SK-N-SH (cell line): ENCODE results near the gene YKT6.

Source experiments
- CHD2 ChIP-seq: fragments of 150-350 bp; IDR thresholded peaks from 2 replicates; pipeline ENCODE4 v1.6.1; 2018; ENCODE audit warnings: low read length; ENCODE audit not compliant: partially characterized antibody
- CTCF ChIP-seq: fragments of 200-600 bp; sonication (generic); IDR thresholded peaks from 2 replicates; pipeline ENCODE4 v1.6.1; 2017; ENCODE audit warnings: antibody characterized with exemption, mild to moderate bottlenecking, moderate library complexity
- EP300 ChIP-seq, 2 experiments: IDR thresholded peaks; 2 replicates each; pipeline versions ENCODE4 v1.4.0 to v1.6.1; 2012; ENCODE audit warnings: borderline replicate concordance in 1 of 2, low read depth in 1 of 2, low read length in 1 of 2
- EZH2phosphoT487 ChIP-seq: fragments of 200-600 bp; sonication (generic); IDR thresholded peaks from 2 replicates; pipeline ENCODE4 v1.6.1; 2017; ENCODE audit warnings: low read depth, mixed run types, mild to moderate bottlenecking, antibody characterized with exemption, moderate library complexity, borderline replicate concordance
- GATA2 ChIP-seq: sonication (generic); formaldehyde crosslinking; IDR thresholded peaks from 2 replicates; pipeline ENCODE4 v1.5.0; 2020; ENCODE audit warnings: mild to moderate bottlenecking, missing genetic modification reagents
- JUND ChIP-seq: IDR thresholded peaks from 2 replicates; pipeline ENCODE4 v1.4.0; 2012
- MXI1 ChIP-seq: IDR thresholded peaks from 2 replicates; pipeline ENCODE4 v1.6.1; 2012; ENCODE audit warnings: mild to moderate bottlenecking, low read depth, low read length, improper control_type of control experiment
- POLR2AphosphoS5 ChIP-seq: IDR thresholded peaks from 2 replicates; pipeline ENCODE4 v1.6.1; 2012; ENCODE audit warnings: low read depth, low read length
- RAD21 ChIP-seq: IDR thresholded peaks from 2 replicates; pipeline ENCODE4 v1.6.1; 2012; ENCODE audit warnings: mild to moderate bottlenecking, low read length
- REST ChIP-seq: IDR thresholded peaks from 2 replicates; pipeline ENCODE4 v1.6.1; 2012; ENCODE audit warnings: mild to moderate bottlenecking, low read depth, low read length, moderate library complexity
- TCF12 ChIP-seq: IDR thresholded peaks from 2 replicates; pipeline ENCODE4 v1.4.0; 2012
- YY1 ChIP-seq: IDR thresholded peaks from 2 replicates; pipeline ENCODE4 v1.4.0; 2012; ENCODE audit warnings: low read depth, mild to moderate bottlenecking
- TF ChIP-seq, protein P1 (sequence below): fragments of 150-350 bp; IDR thresholded peaks from 2 replicates; pipeline ENCODE4 v1.6.1; 2017; ENCODE audit warnings: antibody characterized with exemption, low read length, low read depth, borderline replicate concordance

- TF ChIP-seq REST (no peak), EP300 (IDR thresholded peaks at IDR 0.05; ENCODE audit: borderline replicate concordance in 1 of 2, low read depth in 1 of 2, low read length in 1 of 2) (no peak), CTCF (no peak), EZH2phosphoT487 (no peak), POLR2AphosphoS5 (no peak), GATA2 (CRISPR knock-in tag) (no peak), JUND (no peak), YY1 (no peak), CHD2 (no peak), MXI1 (no peak), RAD21 (no peak), TCF12 (no peak)
- TF ChIP-seq, protein P1, sequence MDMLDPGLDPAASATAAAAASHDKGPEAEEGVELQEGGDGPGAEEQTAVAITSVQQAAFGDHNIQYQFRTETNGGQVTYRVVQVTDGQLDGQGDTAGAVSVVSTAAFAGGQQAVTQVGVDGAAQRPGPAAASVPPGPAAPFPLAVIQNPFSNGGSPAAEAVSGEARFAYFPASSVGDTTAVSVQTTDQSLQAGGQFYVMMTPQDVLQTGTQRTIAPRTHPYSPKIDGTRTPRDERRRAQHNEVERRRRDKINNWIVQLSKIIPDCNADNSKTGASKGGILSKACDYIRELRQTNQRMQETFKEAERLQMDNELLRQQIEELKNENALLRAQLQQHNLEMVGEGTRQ = no peak
Measured at GRCh38 chr7:44261240-44261639, 60.5 kb downstream of the YKT6 start.
